Measurements from ENCODE around the gene PTPN5. TPM values are rescaled to one million over a fixed set of nuclear protein-coding genes. Genes with fewer than 3 reads are reported as not detected.
A peak's percentile ranks its signal among the peaks of the same experiment; 100 is the strongest.

PTPN5 gene
- total RNA-seq, 1 experiment from 2014 or later: not detected

DNA sequence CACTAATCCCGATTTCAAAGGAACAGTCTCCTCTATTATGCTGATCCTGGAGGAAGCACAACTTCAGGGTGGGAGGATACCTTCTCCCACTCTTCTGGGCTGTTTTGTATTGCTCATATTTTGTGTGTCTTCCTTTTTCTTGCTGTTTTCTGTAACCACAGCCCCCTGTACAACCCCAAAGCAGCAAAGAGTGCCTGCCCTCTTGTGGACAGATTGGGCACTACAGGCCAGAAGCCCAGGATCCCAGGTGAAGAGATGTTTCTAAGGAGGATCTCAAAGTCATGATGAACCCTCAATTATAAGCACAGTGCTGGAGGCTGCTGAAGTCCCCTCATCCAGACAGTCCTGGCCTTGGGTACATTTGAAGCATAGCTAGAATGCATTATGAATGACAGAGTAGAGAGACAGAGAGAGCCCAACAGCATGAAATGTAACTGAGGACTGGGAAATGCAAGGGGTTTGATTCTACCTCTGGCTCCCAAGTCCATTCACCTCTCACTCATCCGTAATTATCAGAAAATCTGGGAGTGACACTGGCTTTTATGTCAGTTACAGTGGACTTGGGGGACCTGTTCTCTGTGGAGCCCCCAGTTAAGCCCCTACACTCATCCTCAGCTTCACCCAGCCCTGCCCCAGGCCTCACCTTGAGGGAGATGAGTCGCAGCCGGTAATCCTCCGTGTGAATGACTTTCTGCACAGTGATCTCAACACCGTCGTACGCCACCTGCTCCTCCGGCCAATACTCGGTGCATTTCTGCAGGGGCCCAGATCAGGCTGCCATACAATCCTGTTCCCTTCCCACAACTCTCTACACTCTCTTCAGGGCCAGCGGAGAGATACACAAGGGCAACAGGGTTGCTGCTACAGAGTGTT is 59.4 kb downstream of the PTPN5 start:
- no peak overlapping the region for H3K4me3 Mint-ChIP-seq (ENCODE audit: unreplicated experiment)
- H3K4me3 ChIP-seq (ENCODE audit: low read depth, low read length): no peak overlapping the region
- TF ChIP-seq, protein P1, sequence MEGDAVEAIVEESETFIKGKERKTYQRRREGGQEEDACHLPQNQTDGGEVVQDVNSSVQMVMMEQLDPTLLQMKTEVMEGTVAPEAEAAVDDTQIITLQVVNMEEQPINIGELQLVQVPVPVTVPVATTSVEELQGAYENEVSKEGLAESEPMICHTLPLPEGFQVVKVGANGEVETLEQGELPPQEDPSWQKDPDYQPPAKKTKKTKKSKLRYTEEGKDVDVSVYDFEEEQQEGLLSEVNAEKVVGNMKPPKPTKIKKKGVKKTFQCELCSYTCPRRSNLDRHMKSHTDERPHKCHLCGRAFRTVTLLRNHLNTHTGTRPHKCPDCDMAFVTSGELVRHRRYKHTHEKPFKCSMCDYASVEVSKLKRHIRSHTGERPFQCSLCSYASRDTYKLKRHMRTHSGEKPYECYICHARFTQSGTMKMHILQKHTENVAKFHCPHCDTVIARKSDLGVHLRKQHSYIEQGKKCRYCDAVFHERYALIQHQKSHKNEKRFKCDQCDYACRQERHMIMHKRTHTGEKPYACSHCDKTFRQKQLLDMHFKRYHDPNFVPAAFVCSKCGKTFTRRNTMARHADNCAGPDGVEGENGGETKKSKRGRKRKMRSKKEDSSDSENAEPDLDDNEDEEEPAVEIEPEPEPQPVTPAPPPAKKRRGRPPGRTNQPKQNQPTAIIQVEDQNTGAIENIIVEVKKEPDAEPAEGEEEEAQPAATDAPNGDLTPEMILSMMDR (IDR thresholded peaks at IDR 0.05; ENCODE audit: insufficient read depth in 1 of 2, low read depth in 1 of 2, low read length in 1 of 2, severe bottlenecking in 1 of 2, unreplicated experiment in 1 of 2): peak; percentile 91 to 98
- ChIA-PET CTCF (interaction anchor here (0.9 to 1.1 kb wide), 4 partner anchors 26 to 545 kb away, joined by 3 to 6 read pairs (median 4); no protein-coding TSS in a partner anchor), POLR2A (no interaction called here)
- no peaks in the 10 kb centered on the region for H3K9me3 ChIP-seq
- DNase-seq: peak; percentile 60 to 74
- intact Hi-C loops (cut with micrococcal nuclease; ENCODE audit: unreplicated experiment): loop anchor here (1.0 to 5.0 kb wide), 3 partner anchors 33 to 192 kb away; partner anchors contain the start of gene SPTY2D1
- H3K27ac Mint-ChIP-seq (ENCODE audit: unreplicated experiment): no peak overlapping the region
- 0 out of 2 replicates have a peak, but pooled peaks cover 17% of the 10 kb centered on the region for H3K4me1 ChIP-seq
- no peaks in the 10 kb centered on the region for H3K36me3 ChIP-seq (ENCODE audit: control insufficient read depth, insufficient read depth, low read length)
- no TSS peak for BruUV-seq (replicated peaks)
- H3K4me1 Mint-ChIP-seq (ENCODE audit: low read depth, unreplicated experiment): peaks cover 23% of the 10 kb centered on the region
- H3K9me3 Mint-ChIP-seq (ENCODE audit: unreplicated experiment): no peaks in the 10 kb centered on the region
- no peaks in the 10 kb centered on the region for H3K27me3 ChIP-seq (replicated peaks; ENCODE audit: control insufficient read depth, insufficient read depth, low read length)
- H3K36me3 Mint-ChIP-seq (ENCODE audit: insufficient read depth, unreplicated experiment): no peaks in the 10 kb centered on the region
- H3K27me3 Mint-ChIP-seq (ENCODE audit: insufficient read depth, unreplicated experiment): peaks cover 10% of the 10 kb centered on the region

- H3K9me3 Mint-ChIP-seq (ENCODE audit: unreplicated experiment): no peaks in the 10 kb centered on the region
- no peak overlapping the region for H3K4me3 Mint-ChIP-seq (ENCODE audit: unreplicated experiment)
- H3K27me3 Mint-ChIP-seq (ENCODE audit: insufficient read depth, unreplicated experiment): peaks cover 10% of the 10 kb centered on the region
- intact Hi-C loops (cut with micrococcal nuclease; ENCODE audit: unreplicated experiment): loop anchor here (5.0 kb wide), 1 partner anchor 99 kb away; the partner anchor contains the start of gene SPTY2D1
- H3K27me3 ChIP-seq (replicated peaks; ENCODE audit: control insufficient read depth, insufficient read depth, low read length): no peaks in the 10 kb centered on the region
- 0 out of 2 replicates have a peak, but pooled peaks cover 13% of the 10 kb centered on the region for H3K4me1 ChIP-seq
- no peak overlapping the region for H3K27ac Mint-ChIP-seq (ENCODE audit: unreplicated experiment)
- peaks cover 23% of the 10 kb centered on the region for H3K4me1 Mint-ChIP-seq (ENCODE audit: low read depth, unreplicated experiment)
- TF ChIP-seq, protein P1 (IDR thresholded peaks at IDR 0.05; ENCODE audit: insufficient read depth in 1 of 2, low read depth in 1 of 2, low read length in 1 of 2, severe bottlenecking in 1 of 2, unreplicated experiment in 1 of 2): no peak
- H3K36me3 ChIP-seq (ENCODE audit: control insufficient read depth, insufficient read depth, low read length): no peaks in the 10 kb centered on the region
- no peaks in the 10 kb centered on the region for H3K9me3 ChIP-seq
- no peak for DNase-seq
- ChIA-PET CTCF (interaction anchor here (0.9 to 1.1 kb wide), 6 partner anchors 10 to 546 kb away, joined by 3 to 6 read pairs (median 4); no protein-coding TSS in a partner anchor), POLR2A (no interaction called here)
- no TSS peak for BruUV-seq (replicated peaks)
- H3K4me3 ChIP-seq (ENCODE audit: low read depth, low read length): no peak overlapping the region
- H3K36me3 Mint-ChIP-seq (ENCODE audit: insufficient read depth, unreplicated experiment): no peaks in the 10 kb centered on the region
Observed at GRCh38 chr11:18731441-18731840, 60.2 kb downstream of the PTPN5 start.

- Mint-ChIP-seq H3K9me3 (ENCODE audit: unreplicated experiment) (no peaks in the 10 kb centered on the region), H3K4me3 (ENCODE audit: unreplicated experiment) (no peak overlapping the region), H3K36me3 (ENCODE audit: insufficient read depth, unreplicated experiment) (no peaks in the 10 kb centered on the region), H3K27ac (ENCODE audit: unreplicated experiment) (no peak overlapping the region), H3K4me1 (ENCODE audit: low read depth, unreplicated experiment) (peaks cover 18% of the 10 kb centered on the region), H3K27me3 (ENCODE audit: insufficient read depth, unreplicated experiment) (peaks cover 7% of the 10 kb centered on the region)
- TF ChIP-seq, protein P1 (IDR thresholded peaks at IDR 0.05; ENCODE audit: insufficient read depth in 1 of 2, low read depth in 1 of 2, low read length in 1 of 2, severe bottlenecking in 1 of 2, unreplicated experiment in 1 of 2): no peak
- intact Hi-C loops (cut with micrococcal nuclease; ENCODE audit: unreplicated experiment): loop anchor here (5.0 kb wide), 1 partner anchor 98 kb away; the partner anchor contains the start of gene SPTY2D1
- Histone ChIP-seq H3K4me1 (0 out of 2 replicates have a peak, but pooled peaks cover 8% of the 10 kb centered on the region), H3K9me3 (no peaks in the 10 kb centered on the region), H3K36me3 (ENCODE audit: control insufficient read depth, insufficient read depth, low read length) (no peaks in the 10 kb centered on the region), H3K4me3 (ENCODE audit: low read depth, low read length) (no peak overlapping the region), H3K27me3 (replicated peaks; ENCODE audit: control insufficient read depth, insufficient read depth, low read length) (no peaks in the 10 kb centered on the region)
- DNase-seq: no peak
- CTCF ChIA-PET: interaction anchor here (0.6 kb wide), 1 partner anchor 1255 kb away, joined by 3 read pairs; no protein-coding TSS in a partner anchor
- BruUV-seq (replicated peaks): no TSS peak
- POLR2A ChIA-PET: no interaction called here
Observed at GRCh38 chr11:18730020-18730419, 61.6 kb downstream of the PTPN5 start.
